Astrocyte (in vitro differentiated cells and primary cell): ENCODE measurements around the gene ASPHD2. TPM values are rescaled to one million over a fixed set of nuclear protein-coding genes. Genes with fewer than 3 reads are reported as not detected.
A peak's percentile ranks its signal among the peaks of the same experiment; 100 is the strongest.
"Not testable (repeated sequence)": the region's sequence is repeated elsewhere in the genome, so short reads cannot be mapped to it uniquely, and the experiment has no call there.

ENCODE experiments used
- DNase-seq: peaks from one replicate; pipeline ENCODE4 v3.0.0-alpha.2; 2010; ENCODE audit warnings: low read depth
- FAIRE-seq: peaks from 2 replicates; lab custom pipeline; 2011; peaks lifted over from hg19 to GRCh38; lab: Jason Lieb, UNC
- H2AFZ ChIP-seq: 2 replicates; pipeline ENCODE4 v1.6.0; 2012; ENCODE audit warnings: low read depth, low read length, inconsistent platforms
- H3K27ac ChIP-seq: 2 replicates; pipeline ENCODE4 v1.5.1; 2011; ENCODE audit warnings: low read depth, low read length, inconsistent platforms
- H3K27me3 ChIP-seq: 2 replicates; pipeline ENCODE4 v1.6.0; 2011; ENCODE audit warnings: low read length, inconsistent platforms; ENCODE audit not compliant: insufficient read depth
- H3K36me3 ChIP-seq: 2 replicates; pipeline ENCODE4 v1.5.1; 2011; ENCODE audit warnings: low read length, inconsistent platforms; ENCODE audit not compliant: insufficient read depth
- H3K4me1 ChIP-seq: 2 replicates; pipeline ENCODE4 v1.5.1; 2011; ENCODE audit warnings: low read length, inconsistent platforms; ENCODE audit not compliant: insufficient read depth
- H3K4me2 ChIP-seq: 2 replicates; pipeline ENCODE4 v1.6.0; 2012; ENCODE audit warnings: low read length, inconsistent platforms
- H3K4me3 ChIP-seq: 2 replicates; pipeline ENCODE4 v1.5.1; 2011; ENCODE audit warnings: low read depth, mild to moderate bottlenecking, low read length, inconsistent platforms; ENCODE audit not compliant: insufficient read depth
- H3K79me2 ChIP-seq: 2 replicates; pipeline ENCODE4 v1.6.0; 2012; ENCODE audit warnings: mild to moderate bottlenecking, low read length, inconsistent platforms; ENCODE audit not compliant: insufficient read depth
- H3K9ac ChIP-seq: 2 replicates; pipeline ENCODE4 v1.6.0; 2012; ENCODE audit warnings: mild to moderate bottlenecking, low read length, inconsistent platforms
- H3K9me3 ChIP-seq: 2 replicates; pipeline ENCODE4 v1.5.1; 2012; ENCODE audit warnings: low read depth, mild to moderate bottlenecking, low read length, inconsistent platforms; ENCODE audit not compliant: insufficient read depth
- H4K20me1 ChIP-seq: 2 replicates; pipeline ENCODE4 v1.6.0; 2012; ENCODE audit warnings: low read length, inconsistent platforms; ENCODE audit not compliant: insufficient read depth
- H3K27ac Mint-ChIP-seq: one replicate; pipeline ENCODE4 v1.8.0; 2021; ENCODE audit warnings: mild to moderate bottlenecking, mixed read lengths; ENCODE audit not compliant: unreplicated experiment
- H3K27me3 Mint-ChIP-seq: one replicate; pipeline ENCODE4 v1.8.0; 2021; ENCODE audit warnings: low read depth, mixed read lengths; ENCODE audit not compliant: unreplicated experiment
- H3K36me3 Mint-ChIP-seq: one replicate; pipeline ENCODE4 v1.8.0; 2021; ENCODE audit warnings: low read depth, mixed read lengths; ENCODE audit not compliant: unreplicated experiment
- H3K4me1 Mint-ChIP-seq: one replicate; pipeline ENCODE4 v1.8.0; 2021; ENCODE audit warnings: low read depth, mixed read lengths; ENCODE audit not compliant: unreplicated experiment
- H3K4me3 Mint-ChIP-seq: one replicate; pipeline ENCODE4 v1.8.0; 2021; ENCODE audit warnings: mild to moderate bottlenecking, moderate library complexity, mixed read lengths; ENCODE audit not compliant: unreplicated experiment
- H3K9me3 Mint-ChIP-seq: one replicate; pipeline ENCODE4 v1.8.0; 2021; ENCODE audit warnings: mild to moderate bottlenecking, mixed read lengths; ENCODE audit not compliant: unreplicated experiment
- EZH2 ChIP-seq: IDR thresholded peaks from 2 replicates; pipeline ENCODE4 v1.6.1; 2012; ENCODE audit warnings: mild to moderate bottlenecking, low read length, inconsistent platforms; ENCODE audit not compliant: insufficient read depth
- total RNA-seq: library from RNA; stranded (reverse); gene quantifications from 2 replicates; pipeline ENCODE4 v1.2.1, GENCODE V29; 2021
- TF ChIP-seq, protein P1 (sequence below): IDR thresholded peaks from 2 replicates; pipeline ENCODE4 v1.5.1; 2011; ENCODE audit warnings: low read depth, mild to moderate bottlenecking, inconsistent platforms, low read length, moderate library complexity; ENCODE audit not compliant: insufficient read depth

The ASPHD2 gene
- total RNA-seq, 1 donor from 2014 or later = 11.7 TPM

- no peaks in the 10 kb centered on the region for H3K27me3 Mint-ChIP-seq
- H3K4me3 Mint-ChIP-seq = no peak overlapping the region
- no peak overlapping the region for H3K27ac ChIP-seq
- H3K27ac Mint-ChIP-seq = peak overlapping the region; percentile 16
- no peaks in the 10 kb centered on the region for H3K79me2 ChIP-seq
- H3K4me2 ChIP-seq = no peak overlapping the region
- FAIRE-seq (no peak), DNase-seq (no peak)
- H4K20me1 ChIP-seq = peaks cover 16% of the 10 kb centered on the region
- H3K9me3 Mint-ChIP-seq = no peaks in the 10 kb centered on the region
- peaks cover 10% of the 10 kb centered on the region for H3K4me1 Mint-ChIP-seq
- H3K9me3 ChIP-seq = no peaks in the 10 kb centered on the region
- no peaks in the 10 kb centered on the region for H3K36me3 ChIP-seq
- H3K9ac ChIP-seq = no peak overlapping the region
- TF ChIP-seq, protein P1, sequence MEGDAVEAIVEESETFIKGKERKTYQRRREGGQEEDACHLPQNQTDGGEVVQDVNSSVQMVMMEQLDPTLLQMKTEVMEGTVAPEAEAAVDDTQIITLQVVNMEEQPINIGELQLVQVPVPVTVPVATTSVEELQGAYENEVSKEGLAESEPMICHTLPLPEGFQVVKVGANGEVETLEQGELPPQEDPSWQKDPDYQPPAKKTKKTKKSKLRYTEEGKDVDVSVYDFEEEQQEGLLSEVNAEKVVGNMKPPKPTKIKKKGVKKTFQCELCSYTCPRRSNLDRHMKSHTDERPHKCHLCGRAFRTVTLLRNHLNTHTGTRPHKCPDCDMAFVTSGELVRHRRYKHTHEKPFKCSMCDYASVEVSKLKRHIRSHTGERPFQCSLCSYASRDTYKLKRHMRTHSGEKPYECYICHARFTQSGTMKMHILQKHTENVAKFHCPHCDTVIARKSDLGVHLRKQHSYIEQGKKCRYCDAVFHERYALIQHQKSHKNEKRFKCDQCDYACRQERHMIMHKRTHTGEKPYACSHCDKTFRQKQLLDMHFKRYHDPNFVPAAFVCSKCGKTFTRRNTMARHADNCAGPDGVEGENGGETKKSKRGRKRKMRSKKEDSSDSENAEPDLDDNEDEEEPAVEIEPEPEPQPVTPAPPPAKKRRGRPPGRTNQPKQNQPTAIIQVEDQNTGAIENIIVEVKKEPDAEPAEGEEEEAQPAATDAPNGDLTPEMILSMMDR = no peak
- no peak for TF ChIP-seq EZH2
- H3K4me3 ChIP-seq = no peak overlapping the region
- no peaks in the 10 kb centered on the region for H3K27me3 ChIP-seq
- H2AFZ ChIP-seq = no peak overlapping the region
- peaks cover 29% of the 10 kb centered on the region for H3K36me3 Mint-ChIP-seq
- H3K4me1 ChIP-seq = peaks cover 4% of the 10 kb centered on the region
Measured at GRCh38 chr22:26436903-26437515, 7.9 kb downstream of the ASPHD2 start.

- Histone ChIP-seq H3K9ac (no peak overlapping the region), H3K27me3 (no peaks in the 10 kb centered on the region), H3K79me2 (no peaks in the 10 kb centered on the region), H3K27ac (no peak overlapping the region), H2AFZ (no peak overlapping the region), H4K20me1 (peaks cover 16% of the 10 kb centered on the region), H3K4me1 (peaks cover 4% of the 10 kb centered on the region), H3K36me3 (no peaks in the 10 kb centered on the region), H3K4me3 (no peak overlapping the region), H3K4me2 (no peak overlapping the region), H3K9me3 (no peaks in the 10 kb centered on the region)
- Mint-ChIP-seq H3K9me3 (no peaks in the 10 kb centered on the region), H3K27me3 (no peaks in the 10 kb centered on the region), H3K27ac (no peak overlapping the region), H3K4me3 (no peak overlapping the region), H3K36me3 (peaks cover 26% of the 10 kb centered on the region), H3K4me1 (peaks cover 10% of the 10 kb centered on the region)
- no peak for TF ChIP-seq EZH2
- TF ChIP-seq, protein P1 = no peak
- DNase-seq (no peak), FAIRE-seq (no peak)
Measured at GRCh38 chr22:26437694-26438392, 8.8 kb downstream of the ASPHD2 start.

- H2AFZ ChIP-seq, H3K79me2 ChIP-seq, FAIRE-seq, DNase-seq, H3K27ac ChIP-seq, H3K36me3 ChIP-seq, H3K9ac ChIP-seq, H3K9me3 Mint-ChIP-seq, H3K4me1 Mint-ChIP-seq, H3K4me3 Mint-ChIP-seq, H3K4me1 ChIP-seq, H3K9me3 ChIP-seq, H3K4me2 ChIP-seq, H3K4me3 ChIP-seq, H3K27me3 ChIP-seq, H3K27me3 Mint-ChIP-seq: not testable (repeated sequence)
- H3K27ac Mint-ChIP-seq = peak overlapping the region; percentile 69
- H3K36me3 Mint-ChIP-seq = peaks cover 21% of the 10 kb centered on the region
- H4K20me1 ChIP-seq = peaks cover 16% of the 10 kb centered on the region
Measured at GRCh38 chr22:26438776-26439175, 9.7 kb downstream of the ASPHD2 start.
